Panc1 (cell line): Measurements from ENCODE around the gene HGD.

Source experiments
- CTCF ChIP-seq: fragments of 450-650 bp; IDR thresholded peaks from 2 replicates; pipeline ENCODE4 v1.5.1; 2017; ENCODE audit warnings: mild to moderate bottlenecking
- POLR2AphosphoS5 ChIP-seq: IDR thresholded peaks from 2 replicates; pipeline ENCODE4 v1.6.1; 2012; ENCODE audit warnings: mild to moderate bottlenecking, low read depth, low read length, moderate library complexity
- SIN3A ChIP-seq: IDR thresholded peaks from 2 replicates; pipeline ENCODE4 v1.6.1; 2012; ENCODE audit warnings: low read depth, mild to moderate bottlenecking, low read length, moderate library complexity, borderline replicate concordance; ENCODE audit not compliant: insufficient read depth

- TF ChIP-seq CTCF (no peak), POLR2AphosphoS5 (no peak), SIN3A (no peak)
These were observed 20.7 kb downstream of the HGD start for GRCh38 chr3:120661106-120661905.
